TTC549 (cell line): ENCODE results near the gene SLC43A1.
A peak's percentile ranks its signal among the peaks of the same experiment; 100 is the strongest.

Source experiments
- FAIRE-seq: peaks from 2 replicates; lab custom pipeline; 2012; peaks lifted over from hg19 to GRCh38; lab: Jason Lieb, UNC

SLC43A1 gene

GRCh38 chr11:57497303-57498247 is 17.9 kb downstream of the SLC43A1 start:
- no peak for FAIRE-seq

- no peak for FAIRE-seq
These were observed 19.2 kb downstream of the SLC43A1 start for GRCh38 chr11:57496109-57496820.

GRCh38 chr11:57493507-57494503 is 21.7 kb downstream of the SLC43A1 start:
- FAIRE-seq = no peak

DNA sequence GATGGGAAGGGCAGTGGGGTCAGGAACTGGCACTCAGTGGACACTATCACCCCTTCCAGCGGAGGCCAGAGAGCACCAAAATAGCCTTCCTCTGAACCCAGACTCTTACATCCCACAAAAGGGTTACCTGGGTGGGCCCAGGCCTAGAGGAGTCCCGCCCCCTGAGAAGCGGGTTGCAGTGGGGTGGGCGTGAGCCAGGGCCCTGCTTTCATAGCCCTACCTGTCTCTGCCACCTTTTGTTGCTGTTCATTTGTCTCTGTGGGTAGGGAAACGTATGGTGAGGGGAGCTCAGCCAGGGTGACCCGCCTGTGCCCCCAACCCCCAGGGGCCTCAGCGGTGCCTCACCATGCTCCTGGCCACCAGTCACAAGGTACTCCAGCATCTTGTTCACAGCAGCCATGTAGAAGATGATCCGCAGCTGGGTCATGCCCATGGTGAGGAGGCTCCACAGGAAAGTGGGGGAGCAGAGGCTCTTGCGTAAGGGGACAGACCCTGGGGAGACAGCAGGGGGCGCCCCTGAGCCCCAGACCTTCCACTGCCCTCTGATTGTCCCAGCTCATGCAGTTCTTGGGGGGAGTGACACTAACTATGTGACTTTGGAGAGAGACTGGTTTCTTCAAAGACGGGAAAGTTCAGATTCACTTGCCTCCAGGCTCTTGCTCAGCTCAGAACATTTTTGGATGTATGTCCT is 24.0 kb downstream of the SLC43A1 start:
- no peak for FAIRE-seq

DNA sequence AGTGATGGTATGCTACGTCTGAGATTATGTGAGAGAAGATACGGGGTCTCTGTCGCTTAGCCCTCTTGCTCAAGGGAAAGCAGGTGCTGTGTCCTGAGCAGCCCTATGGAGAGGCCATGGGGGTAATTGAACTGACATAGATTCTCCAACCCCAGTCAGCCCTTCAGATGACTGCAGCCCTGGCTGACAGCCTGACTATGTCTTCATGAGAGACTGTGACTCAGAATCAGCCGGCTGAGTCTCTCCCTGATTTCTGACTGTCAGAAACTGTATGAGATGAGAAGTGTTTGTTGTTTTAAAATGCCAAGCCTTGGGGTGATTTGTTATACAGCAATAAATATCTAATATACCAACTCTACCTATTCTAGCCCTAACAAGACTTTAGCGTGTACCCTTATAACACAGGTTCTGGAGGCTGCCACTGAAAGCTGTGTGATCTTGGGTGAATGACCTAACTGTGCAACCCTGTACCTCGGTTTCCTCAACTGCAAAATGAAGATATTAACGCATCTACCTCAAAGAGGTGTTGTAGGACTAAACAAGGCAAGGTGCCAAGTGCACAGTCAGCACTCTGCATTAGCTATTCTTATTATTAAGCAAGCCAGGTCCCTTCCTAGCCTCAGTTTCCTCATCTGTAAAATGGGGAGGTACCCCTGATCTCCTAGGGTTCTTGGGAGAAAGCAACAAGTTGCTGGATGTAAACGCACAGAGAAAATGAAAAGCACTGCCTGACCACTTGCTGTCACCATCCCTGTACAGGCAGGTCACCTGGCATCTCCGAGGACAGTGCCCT is 24.9 kb downstream of the SLC43A1 start:
- no peak for FAIRE-seq

- FAIRE-seq = no peak
These were observed 27.4 kb downstream of the SLC43A1 start for GRCh38 chr11:57487920-57488659.

GRCh38 chr11:57487021-57487778 is 28.3 kb downstream of the SLC43A1 start:
- no peak for FAIRE-seq

DNA sequence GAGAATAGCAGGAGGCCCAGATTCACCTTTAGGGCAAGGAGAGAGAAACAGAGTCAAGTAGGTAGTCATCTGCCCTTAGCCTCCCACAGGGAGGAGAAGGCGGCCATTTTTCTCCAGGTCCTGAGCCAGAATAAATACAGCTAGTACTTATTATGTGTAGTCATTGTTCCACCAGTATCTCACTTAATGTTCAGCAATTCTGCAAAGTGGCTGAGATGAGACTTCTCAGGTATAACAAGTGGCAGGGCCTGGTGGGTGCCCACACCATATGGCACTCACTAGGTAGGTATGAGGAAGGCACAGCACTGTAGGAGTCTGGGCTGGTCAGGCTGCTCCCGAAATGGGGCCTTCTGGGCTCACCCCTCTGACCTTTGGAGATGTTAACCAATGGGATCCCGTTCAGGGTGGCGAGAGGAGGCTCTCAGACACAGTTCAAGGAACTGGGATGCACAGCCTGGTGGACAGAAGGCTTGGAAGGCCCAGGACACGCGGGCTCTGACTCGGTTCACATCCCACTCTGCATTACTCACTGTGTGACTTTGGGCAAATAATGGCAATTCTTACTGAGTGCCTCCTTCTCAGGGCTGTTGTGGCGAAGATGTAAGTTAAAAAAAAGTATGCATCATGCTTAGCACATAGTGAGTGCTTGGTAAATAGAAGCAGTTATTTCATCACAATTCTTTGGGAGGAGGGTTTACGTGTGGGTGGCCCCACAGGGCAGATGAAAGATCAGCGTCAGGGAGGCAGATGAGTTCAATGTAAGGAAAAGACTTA is 30.1 kb downstream of the SLC43A1 start:
- no peak for FAIRE-seq

- FAIRE-seq = no peak
These were observed 31.3 kb downstream of the SLC43A1 start for GRCh38 chr11:57484141-57484710.

- FAIRE-seq = no peak
These were observed 32.0 kb downstream of the SLC43A1 start for GRCh38 chr11:57483562-57483918.

DNA sequence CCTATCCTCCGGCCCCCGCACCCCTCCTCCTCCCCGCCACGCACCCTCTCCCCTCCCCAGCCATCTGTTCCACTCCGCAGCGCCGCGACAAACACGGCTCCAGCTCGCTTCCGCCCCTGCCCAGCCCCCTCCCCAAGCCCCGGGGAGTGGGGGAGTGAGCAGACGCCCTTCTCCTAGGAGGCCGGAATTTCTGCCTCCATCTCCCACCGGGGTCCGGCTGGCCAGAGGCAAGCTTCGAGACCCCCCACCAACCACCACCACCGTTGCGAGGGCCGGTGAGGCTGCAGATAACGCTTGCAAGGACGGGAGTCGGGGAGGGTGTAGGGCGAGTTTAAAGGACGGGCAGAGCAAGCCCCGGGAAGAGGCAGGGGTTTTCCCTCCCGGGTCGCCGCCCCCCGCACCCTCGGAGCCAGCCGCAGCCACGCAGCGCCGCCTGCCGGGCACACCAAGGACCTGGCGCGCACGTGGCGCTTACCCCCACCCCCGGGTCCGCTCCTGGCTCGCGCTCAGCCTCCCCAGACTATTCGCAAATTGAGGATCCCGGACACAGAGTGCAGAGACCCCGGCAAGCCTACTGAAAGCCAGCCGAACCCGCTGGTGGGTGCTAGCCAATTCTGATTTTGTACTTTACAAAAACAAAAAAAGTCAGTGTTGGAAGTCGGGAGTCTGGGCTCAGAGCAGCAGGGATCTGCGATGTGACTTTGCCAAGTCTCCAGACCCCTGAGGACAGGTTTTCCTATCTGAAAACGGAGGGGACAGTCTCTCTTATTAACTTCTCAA is 32.5 kb downstream of the SLC43A1 start:
- no peak for FAIRE-seq

GRCh38 chr11:57481915-57482781 is 33.4 kb downstream of the SLC43A1 start:
- FAIRE-seq = no peak

- FAIRE-seq = no peak
These were observed 34.2 kb downstream of the SLC43A1 start for GRCh38 chr11:57481315-57481714.

- peak; percentile 28 for FAIRE-seq
These were observed 34.9 kb downstream of the SLC43A1 start for GRCh38 chr11:57480409-57481137.

GRCh38 chr11:57479911-57480310 is 35.6 kb downstream of the SLC43A1 start:
- no peak for FAIRE-seq
